BE2C (cell line): ENCODE data around the gene SSBP3. TPM values are rescaled to one million over a fixed set of nuclear protein-coding genes. Genes with fewer than 3 reads are reported as not detected.
"Not testable (repeated sequence)": the region's sequence is repeated elsewhere in the genome, so short reads cannot be mapped to it uniquely, and the experiment has no call there.

Experiments
- DNase-seq: peaks from one replicate; pipeline ENCODE4 v3.0.0-alpha.2; 2020
- H3K27me3 ChIP-seq: fragments of 250-450 bp; sonication (Bioruptor Pico); 2 replicates; pipeline ENCODE4 v1.5.1; 2020; ENCODE audit warnings: mild to moderate bottlenecking
- H3K36me3 ChIP-seq: fragments of 250-450 bp; sonication (Bioruptor Pico); 2 replicates; pipeline ENCODE4 v1.5.1; 2020; ENCODE audit warnings: mild to moderate bottlenecking
- H3K4me1 ChIP-seq: fragments of 250-450 bp; sonication (Bioruptor Pico); 2 replicates; pipeline ENCODE4 v1.5.1; 2020
- H3K4me3 ChIP-seq: 2 replicates; pipeline ENCODE4 v1.5.1; 2011; ENCODE audit warnings: low read depth, low read length
- H3K9me3 ChIP-seq: fragments of 250-450 bp; sonication (Bioruptor Pico); 2 replicates; pipeline ENCODE4 v1.5.1; 2020
- CTCF ChIP-seq: IDR thresholded peaks from 2 replicates; pipeline ENCODE4 v1.5.1; 2012; ENCODE audit warnings: mild to moderate bottlenecking, low read depth, low read length
- polyA plus RNA-seq: library from polyadenylated mRNA; unstranded; fragments of >200 nt; gene quantifications from one replicate; pipeline ENCODE4 v1.2.1, GENCODE V29; 2012; ENCODE audit warnings: low read depth, missing spikeins; ENCODE audit not compliant: insufficient read length, insufficient read depth

SSBP3 gene
- 91.5 TPM for polyA plus RNA-seq

GRCh38 chr1:54406339-54407153 is at the start of gene SSBP3:
TSS of gene SSBP3 (minus strand) at chr1:54406394.
- no peak for TF ChIP-seq CTCF
- peak; percentile 90 for DNase-seq
- Histone ChIP-seq H3K27me3 (no peaks in the 10 kb centered on the region), H3K4me1 (peaks cover 17% of the 10 kb centered on the region), H3K9me3 (no peaks in the 10 kb centered on the region), H3K36me3 (peaks cover 17% of the 10 kb centered on the region), H3K4me3 (peak within 1 kb of the TSS; percentile 69)

GRCh38 chr1:54453509-54453908 is 47.3 kb upstream of the SSBP3 start:
- no peak overlapping the region for H3K4me3 ChIP-seq
- H3K9me3 ChIP-seq: no peaks in the 10 kb centered on the region
- no peaks in the 10 kb centered on the region for H3K4me1 ChIP-seq
- H3K36me3 ChIP-seq: no peaks in the 10 kb centered on the region
- DNase-seq: no peak
- no peaks in the 10 kb centered on the region for H3K27me3 ChIP-seq
- no peak for TF ChIP-seq CTCF

- Histone ChIP-seq H3K4me1 (no peaks in the 10 kb centered on the region), H3K27me3 (no peaks in the 10 kb centered on the region), H3K9me3 (no peaks in the 10 kb centered on the region), H3K4me3 (no peak overlapping the region), H3K36me3 (no peaks in the 10 kb centered on the region)
- no peak for TF ChIP-seq CTCF
- DNase-seq: no peak
Measured at GRCh38 chr1:54453022-54453421, 46.8 kb upstream of the SSBP3 start.

GRCh38 chr1:54449431-54449830 is 43.2 kb upstream of the SSBP3 start:
- not testable (repeated sequence) for H3K4me3 ChIP-seq, H3K9me3 ChIP-seq, DNase-seq, H3K27me3 ChIP-seq, H3K4me1 ChIP-seq, H3K36me3 ChIP-seq

GRCh38 chr1:54448801-54449200 is 42.6 kb upstream of the SSBP3 start:
- H3K27me3 ChIP-seq, H3K4me1 ChIP-seq, H3K4me3 ChIP-seq, H3K9me3 ChIP-seq, H3K36me3 ChIP-seq, DNase-seq: not testable (repeated sequence)

GRCh38 chr1:54447081-54447480 is 40.9 kb upstream of the SSBP3 start:
- not testable (repeated sequence) for H3K4me1 ChIP-seq, H3K36me3 ChIP-seq, H3K4me3 ChIP-seq, H3K9me3 ChIP-seq, DNase-seq, H3K27me3 ChIP-seq

- no peak for DNase-seq
Measured at GRCh38 chr1:54442185-54442584, 36.0 kb upstream of the SSBP3 start.

More at GRCh38 chr1:54442185-54442584, 36.0 kb upstream of the SSBP3 start:
- no peak overlapping the region for H3K4me3 ChIP-seq
- no peaks in the 10 kb centered on the region for H3K9me3 ChIP-seq
- no peaks in the 10 kb centered on the region for H3K4me1 ChIP-seq
- H3K27me3 ChIP-seq: no peaks in the 10 kb centered on the region
- H3K36me3 ChIP-seq: no peaks in the 10 kb centered on the region
- no peak for TF ChIP-seq CTCF
